Nucleus accumbens (tissue), 56 donors: ENCODE data around the gene F7.
A peak's percentile ranks its signal among the peaks of the same experiment; 100 is the strongest.

Experiments
- DNase-seq, 56 donors: peaks; one replicate each; lab custom pipeline; 2025; lab: John Stamatoyannopoulos, UW

The F7 gene

DNA sequence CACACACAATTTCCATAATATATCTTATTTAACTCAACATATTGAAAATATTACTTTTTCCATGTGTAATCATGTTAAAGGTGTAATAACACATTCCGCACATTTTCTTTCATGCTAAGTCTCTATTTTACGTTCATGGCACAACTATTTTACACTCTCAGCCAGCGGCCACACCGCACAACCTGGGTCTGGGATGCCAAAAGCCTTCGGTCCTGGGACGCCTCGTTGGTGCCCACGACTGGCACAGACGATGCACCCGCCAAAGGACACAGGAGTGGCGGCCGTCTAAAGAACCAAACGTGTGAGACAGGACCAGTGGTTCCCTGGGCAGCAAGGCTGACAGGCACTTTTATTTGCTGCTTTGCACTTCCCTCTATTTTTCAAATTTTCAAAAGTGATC is 42.8 kb downstream of the F7 start:
- no peak for DNase-seq

DNA sequence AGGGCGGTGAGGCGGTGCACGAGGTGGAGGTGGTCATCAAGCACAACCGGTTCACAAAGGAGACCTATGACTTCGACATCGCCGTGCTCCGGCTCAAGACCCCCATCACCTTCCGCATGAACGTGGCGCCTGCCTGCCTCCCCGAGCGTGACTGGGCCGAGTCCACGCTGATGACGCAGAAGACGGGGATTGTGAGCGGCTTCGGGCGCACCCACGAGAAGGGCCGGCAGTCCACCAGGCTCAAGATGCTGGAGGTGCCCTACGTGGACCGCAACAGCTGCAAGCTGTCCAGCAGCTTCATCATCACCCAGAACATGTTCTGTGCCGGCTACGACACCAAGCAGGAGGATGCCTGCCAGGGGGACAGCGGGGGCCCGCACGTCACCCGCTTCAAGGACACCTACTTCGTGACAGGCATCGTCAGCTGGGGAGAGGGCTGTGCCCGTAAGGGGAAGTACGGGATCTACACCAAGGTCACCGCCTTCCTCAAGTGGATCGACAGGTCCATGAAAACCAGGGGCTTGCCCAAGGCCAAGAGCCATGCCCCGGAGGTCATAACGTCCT is 43.4 kb downstream of the F7 start:
- DNase-seq = no peak

DNA sequence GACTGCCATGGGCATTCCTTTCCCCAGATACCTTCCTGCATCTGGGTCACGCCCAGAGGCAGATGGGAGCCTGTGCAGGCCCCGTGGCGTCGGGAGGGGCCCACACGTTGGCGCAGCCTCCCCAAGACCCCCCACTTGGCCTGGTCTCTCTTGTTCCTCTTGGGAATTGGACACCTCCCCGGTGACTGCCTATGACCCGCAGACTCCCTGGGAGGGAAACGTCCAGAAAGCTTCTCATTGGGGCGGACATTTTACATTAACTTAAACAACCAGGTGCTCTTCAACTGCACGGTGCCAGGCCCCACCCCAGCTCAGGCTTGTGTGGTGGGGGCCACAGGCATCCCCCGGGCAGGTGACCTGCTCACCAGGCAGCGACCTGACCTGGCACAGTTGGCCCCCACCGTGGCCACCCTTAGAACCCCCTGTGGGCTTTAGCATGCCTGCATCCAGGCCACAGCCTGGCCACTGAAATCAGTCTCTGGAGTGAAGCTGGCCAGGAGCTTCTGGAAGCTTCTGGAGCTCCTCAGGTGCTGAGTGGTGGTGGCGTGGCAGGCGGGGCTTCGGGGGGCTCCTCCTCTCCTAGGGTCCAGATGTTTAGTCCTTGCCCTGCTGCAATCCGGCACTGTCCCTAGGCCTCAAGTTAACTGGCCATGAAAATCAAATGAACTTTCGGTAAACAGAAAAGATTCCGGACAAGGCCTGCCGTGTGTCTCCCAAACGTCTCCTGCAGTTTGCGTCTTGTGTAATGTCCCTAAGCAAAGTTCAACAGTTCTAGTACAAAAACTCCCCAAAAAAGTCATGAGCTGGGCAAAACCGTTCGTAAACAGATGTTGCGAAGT is 44.3 kb downstream of the F7 start:
- no peak for DNase-seq

DNA sequence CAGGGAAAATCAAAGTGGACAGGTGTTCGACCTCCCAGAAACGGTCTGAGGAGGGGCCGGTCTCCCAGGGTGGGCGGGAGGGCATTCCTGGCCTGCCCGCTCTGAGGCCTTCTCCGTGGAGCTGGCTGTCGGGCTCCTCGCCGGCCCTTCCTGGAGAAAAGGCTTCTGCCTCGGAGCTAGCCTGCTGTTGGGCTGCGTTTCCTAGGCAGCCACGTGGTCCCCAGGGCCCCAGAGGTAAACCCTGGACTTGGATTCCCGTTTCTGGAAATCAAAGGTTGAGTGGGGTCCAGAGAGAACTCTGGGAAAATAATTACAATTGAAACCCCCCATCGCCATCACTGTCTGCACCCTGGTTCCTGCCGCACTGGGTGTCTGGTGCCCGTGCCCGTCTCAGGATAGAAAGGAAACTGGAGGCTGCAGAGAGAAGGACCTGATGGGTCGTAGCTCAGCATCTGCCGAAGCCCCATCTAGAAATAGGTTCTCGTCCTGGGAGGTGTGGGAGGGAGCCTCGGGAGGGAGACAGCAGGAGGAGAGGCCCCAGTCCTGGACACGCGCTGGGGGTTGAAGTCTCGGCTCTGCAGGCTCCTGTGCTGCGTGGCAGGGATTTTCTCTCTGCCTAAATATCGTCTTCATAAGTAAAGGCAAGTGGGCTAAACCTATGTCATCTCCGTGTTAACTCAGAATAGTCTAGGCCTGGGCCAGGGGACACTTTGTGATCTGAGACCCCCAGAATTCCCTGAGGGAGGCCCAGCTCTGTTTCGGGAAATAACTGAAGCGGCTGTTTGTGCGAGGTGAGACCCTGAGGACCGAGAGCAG is 45.2 kb downstream of the F7 start:
- DNase-seq = no peak

DNA sequence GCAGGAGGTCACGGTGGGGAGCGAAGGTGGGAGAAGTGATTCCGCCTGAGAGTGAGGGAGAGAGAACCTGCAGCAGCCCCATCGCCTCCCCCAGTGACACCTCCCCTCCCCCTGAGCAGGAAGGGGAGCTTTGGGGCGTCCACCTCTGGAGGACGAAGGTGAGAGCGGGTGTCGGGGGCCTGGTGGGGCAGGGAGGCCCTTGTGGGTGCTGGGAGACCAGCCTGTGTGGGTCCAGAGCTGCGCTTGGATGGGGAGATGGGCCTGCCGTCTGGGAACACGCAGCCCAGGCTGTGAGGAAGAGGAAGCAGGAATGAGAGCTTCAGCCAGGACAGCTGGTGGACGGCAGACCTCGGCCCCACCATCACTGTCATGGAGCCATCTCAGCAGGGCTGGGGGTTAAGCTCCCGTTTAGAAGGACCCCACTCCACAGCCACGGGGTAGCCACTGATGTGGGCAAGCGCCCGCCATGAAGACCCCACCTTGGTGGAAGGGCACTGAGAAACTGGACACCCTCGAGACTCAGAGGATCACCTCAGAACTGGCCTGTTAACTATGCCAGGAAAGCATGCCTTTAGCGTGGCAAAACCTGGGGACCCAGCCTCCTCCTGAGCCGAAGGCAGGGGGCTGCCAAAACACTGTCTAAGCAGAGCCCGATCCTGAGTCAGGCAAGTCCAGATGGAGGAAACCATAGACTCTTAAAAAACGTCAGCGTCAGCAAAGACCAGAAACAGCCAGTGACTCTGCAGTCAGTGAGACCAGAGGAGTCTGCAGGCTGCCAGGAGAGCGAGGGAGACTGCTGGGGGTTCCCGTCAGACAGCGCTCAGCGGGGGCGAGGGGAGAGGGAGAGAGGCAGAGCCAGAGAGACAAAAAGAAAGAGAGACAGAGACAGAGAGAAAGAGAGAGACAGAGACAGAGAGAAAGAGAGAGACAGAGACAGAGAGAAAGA is 46.4 kb downstream of the F7 start:
- DNase-seq = peak in 1 of 56 donors; percentile 27

DNA sequence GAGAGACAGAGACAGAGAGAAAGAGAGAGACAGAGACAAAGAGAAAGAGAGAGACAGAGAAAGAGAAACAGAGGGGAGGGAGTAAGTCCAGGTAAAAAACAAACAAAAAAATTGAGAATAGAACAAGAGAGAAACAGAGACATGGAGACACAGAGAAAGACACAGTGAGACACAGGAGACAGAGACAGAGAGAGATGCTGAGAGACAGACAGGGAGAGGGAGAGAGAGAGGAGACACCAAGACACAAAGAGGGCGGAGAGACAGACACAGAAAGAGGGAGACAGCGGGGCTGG is 47.0 kb downstream of the F7 start:
- no peak for DNase-seq

DNA sequence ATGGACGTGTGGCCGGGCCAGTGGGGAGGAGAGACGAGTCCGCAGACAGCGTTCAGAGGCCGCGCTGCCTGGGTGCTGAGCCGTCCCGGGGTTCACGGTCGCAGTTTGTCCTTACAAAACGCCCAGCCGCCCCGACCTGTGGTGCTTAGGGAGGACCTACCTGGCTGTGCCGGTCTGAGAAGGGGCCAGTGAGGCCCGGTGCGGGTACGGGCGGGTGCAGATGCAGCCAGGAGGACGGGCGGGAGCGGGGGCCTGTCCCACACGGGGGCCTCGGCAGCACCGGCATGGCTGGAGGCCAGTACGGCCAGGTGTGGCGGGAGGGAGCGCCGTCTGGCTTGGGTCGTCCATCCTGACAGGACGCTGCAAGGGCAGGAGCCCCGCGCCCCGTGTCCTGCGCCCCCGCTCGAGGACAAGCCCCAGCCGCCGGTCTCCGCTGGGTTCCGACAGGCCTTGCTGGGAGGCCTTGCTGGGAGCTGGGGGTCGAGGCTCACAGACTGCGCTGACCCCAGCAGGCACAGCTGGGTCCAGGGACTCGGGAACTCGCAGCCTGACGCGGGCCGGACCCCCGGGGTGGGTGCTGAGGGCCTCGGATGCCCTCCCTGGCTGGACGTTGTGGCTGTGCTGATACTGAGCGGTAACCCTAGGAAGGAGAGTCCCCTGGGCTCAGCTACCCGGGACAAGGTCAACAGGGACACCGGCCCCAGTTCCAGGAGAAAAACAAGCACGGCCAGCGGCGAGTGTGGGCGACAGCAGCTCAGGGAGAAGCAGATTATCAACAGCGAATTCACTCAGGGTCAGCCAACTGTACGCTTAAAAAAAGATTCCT is 47.6 kb downstream of the F7 start:
- DNase-seq = peak in 22 of 56 donors; percentile 31 to 66 (median 52)

DNA sequence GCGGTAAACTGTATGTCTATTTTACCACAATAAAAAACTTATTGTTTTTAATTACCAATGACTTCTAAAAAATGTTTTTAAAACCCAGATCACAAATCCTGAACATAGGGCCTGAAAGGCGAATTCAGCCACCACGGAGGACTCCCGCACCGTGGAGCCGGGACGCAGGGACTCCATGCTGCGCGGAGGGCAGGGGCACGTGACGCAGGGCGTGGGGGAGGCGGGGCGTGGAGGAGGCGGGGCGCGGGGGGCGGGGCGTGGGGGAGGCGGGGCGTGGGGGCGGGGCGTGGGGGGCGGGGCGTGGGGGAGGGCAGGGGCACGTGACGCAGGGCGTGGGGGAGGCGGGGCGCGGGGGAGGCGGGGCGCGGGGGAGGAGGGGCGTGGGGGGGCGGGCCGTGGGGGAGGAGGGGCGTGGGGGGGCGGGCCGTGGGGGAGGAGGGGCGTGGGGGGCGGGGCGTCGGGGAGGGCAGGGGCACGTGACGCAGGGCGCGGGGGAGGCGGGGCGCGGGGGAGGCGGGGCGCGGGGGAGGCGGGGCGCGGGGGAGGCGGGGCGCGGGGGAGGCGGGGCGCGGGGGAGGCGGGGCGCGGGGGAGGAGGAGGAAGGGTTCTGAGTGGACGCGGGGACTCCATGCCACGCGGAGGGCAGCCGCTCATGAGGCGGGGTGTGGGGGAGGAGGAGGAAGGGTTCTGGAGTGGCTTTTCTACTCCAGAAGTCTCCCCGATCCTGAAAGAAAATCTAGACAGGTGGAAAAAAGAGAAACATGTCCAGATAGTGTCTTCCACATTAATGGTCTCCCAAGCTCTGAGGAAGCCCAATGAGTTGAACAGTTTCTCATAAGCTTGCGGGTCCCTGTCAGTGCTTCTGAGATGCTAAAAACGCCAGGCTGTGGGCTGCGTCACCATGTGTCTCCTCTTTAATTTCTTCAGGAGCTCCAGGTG is 48.5 kb downstream of the F7 start:
- DNase-seq = peak in 52 of 56 donors; percentile 24 to 89 (median 68)

DNA sequence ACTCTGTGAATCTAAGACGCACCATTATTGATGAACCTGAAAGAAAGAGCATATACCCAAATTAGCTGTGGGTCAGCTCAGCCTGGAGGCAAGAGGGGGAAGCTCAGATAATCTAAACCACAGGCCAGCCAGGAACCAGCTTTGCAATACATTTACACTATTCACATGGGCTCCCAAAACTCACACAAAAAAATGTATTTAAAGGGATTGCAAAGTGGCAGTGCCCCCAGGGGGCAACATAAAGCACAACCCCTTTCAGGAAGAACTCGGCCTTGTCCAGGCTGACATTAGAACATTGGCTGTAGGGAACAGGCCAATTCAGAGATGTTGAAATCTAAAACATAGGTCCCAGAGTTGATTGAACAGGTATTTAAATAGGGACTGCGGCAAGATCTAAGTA is 49.6 kb downstream of the F7 start:
- no peak for DNase-seq

DNA sequence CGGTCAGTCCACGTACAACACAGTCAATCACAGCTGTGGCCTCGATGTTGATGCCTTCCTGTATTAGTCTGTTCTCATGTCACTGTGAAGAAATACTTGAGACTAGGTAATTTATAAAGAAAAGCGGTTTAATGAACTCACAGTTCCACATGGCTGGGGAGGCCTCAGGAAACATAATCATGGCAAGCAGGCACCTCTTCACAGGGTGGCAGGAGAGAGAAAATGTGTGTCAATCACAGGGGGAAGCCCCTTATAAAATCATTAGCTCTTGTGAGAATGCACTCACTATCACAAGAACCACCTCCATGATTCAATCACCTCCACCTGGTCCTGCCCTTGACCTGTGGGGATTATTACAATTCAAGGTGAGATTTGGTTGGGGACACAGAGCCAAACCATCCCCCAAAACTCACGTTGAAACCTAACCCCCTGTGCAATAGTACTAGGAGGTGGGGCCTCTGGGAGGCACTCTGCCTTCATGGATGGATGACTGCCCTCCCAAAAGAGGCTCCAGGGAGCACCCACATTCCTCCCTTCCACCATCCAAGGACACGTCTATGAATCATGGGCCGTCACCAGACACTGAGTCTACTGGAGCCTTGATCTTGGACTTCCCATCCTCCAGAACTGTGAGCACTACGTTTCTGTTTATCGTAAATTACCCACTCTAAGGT is 50.5 kb downstream of the F7 start:
- no peak for DNase-seq

DNA sequence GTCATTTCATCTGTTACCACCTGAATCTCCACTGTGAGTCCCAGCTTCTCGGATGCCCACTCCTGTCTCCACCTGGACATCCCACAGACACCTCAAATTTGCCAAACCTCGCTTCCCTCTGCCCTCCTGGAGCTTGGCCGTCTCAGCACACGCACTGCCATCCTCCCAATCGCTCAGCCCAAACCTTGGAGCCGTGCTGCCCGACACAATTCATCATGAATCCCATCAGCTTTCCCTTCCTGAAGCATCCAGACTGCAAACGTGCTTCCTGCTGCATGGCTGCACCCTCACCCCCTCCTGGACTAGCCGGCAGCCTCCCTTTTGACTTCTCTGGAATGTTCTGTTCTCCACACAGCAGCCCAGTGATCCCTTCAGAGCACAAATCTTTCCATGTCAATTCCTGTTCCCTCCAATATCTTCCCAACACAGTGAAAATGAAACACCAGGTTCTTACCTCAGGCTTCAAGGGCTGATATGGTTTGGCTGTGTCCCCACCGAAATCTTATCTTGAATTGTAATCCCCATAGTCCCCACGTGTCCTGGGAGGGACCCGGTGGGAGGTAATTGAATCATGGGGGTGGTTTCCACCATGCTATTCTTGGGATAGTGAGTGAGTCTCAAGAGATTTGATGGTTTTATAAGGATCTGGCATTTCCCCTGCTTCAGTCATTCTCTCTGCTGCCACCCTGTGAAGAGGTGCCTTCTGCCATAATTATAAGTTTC is 51.8 kb downstream of the F7 start:
- DNase-seq = no peak

DNA sequence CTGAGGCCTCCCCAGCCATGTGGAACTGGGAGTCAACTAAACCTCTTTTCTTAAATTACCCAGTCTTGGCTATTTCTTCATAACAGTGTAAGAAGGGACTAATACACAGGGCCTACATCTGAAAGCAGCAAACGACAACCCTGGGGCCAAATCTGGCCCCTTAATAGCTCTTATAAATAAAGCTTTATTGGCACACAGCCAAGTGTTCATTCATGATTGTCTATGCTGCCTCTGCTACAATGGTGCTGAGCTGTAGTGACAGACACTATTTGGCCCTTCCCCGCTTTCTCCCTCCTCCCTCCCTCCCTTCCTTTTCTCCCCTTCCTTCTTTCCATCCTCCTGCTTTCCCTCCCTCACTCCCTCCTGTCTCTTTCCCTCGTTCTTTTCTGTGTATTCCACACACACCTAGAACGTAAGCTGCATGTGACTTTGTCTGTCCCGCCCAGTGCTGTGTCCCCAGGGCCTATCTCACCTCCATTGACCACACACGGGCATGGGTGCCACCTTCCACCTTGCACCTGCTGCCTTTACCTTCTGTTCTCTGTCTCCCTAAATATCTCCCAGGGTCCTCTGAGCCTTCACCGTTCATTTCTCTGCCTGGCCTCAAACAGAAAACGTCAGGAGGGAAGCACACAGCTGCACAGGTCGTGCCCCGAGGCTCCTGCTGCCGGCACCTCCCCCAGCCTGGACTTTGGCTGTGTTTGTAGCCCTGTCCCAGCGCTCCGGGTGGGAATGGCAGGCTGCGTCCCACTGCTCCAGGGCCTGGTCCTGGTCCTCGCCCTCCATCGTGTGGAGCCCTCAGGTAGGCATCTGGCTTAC is 52.5 kb downstream of the F7 start, which contains the start of gene PROZ:
PROZ (plus strand) TSS at position 720 of the 819 bp plus-strand sequence; CDS start at position 733, 13 bp downstream.
- no peak for DNase-seq

DNA sequence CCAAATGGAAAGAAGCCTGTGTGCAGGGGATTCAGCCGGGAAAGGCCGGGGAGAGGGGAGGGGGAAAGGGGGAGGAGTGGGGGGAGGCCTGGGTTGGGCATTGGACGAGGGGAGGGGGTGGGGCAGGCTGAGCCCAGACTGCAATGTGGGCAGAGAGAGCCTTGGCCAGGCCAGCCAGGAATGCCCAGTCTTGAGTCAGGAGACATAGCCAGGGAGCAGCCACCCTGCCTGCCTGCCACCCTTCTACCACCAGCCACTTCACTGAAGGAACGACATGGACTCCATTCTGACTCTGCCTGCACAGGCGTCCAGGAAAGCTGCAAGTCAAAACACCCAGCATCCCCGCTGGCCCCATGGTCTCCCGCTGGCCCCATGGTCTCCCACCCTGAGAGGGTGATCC is 53.4 kb downstream of the F7 start:
- no peak for DNase-seq

DNA sequence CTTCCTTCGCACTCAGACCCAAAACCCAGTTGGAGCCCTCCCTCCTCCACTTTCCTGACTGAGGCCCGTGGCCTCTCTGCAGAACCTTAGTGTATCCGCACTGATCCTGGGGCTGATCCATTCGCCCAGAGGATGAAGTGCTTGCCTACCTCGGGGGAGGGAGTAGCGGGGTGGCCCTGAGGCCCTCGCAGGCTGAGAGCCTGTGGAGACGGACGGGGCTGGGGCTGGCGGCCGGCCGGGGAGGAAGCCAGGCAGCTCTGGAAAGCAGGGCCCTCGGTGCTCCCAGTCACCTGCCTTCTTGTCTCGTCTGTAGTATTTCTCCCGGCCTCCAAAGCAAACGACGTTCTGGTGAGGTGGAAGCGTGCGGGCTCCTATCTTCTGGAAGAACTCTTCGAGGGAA is 54.1 kb downstream of the F7 start:
- no peak for DNase-seq

DNA sequence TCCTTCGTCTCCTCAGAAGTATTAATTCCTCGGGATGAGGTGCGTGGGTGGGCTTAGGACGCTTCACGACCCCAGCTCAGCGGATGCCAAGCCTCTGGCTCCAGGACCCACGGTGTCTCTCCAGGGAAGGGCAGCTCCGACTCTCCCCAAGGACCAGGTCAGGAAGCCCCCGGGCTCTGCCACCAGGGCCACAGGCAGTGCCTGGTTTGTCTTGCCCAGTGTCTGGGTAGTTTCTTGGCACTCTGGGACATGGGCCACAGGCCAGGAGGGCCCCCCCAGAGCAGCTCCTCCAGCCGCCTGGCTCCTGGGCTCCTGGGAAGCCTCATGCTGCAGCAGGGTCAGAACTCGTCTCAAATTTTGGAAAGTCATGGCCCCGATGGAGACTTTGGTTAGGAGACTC is 55.4 kb downstream of the F7 start:
- no peak for DNase-seq

DNA sequence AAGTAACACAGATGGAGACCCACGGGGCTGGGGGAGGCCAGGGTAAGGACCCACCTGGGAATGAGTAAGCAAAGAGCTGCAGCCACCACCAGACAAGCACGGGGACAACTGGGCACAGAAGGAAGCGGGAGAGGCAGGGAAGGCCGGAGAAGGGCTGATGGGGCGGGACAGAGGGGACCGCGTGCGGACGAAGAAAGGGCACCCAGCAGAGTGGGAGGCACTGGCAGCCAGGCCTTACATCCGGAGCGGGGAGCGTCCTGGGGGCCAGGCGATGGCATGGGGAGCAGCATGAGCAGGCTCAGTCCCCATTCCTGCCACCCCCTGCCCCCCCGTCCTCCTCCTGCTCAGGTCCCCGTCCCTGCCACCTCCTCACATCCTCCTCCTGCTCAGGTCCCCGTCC is 55.8 kb downstream of the F7 start:
- no peak for DNase-seq
